ENCODE data around the gene SLC25A4. TPM values are rescaled to one million over a fixed set of nuclear protein-coding genes. Genes with fewer than 3 reads are reported as not detected.

SLC25A4 gene
- total and polyA plus RNA-seq, 4 donors, result 4.4 to 64.2 (median 26.8) TPM

- no peaks in the 10 kb centered on the region for H3K9me3 ChIP-seq (ENCODE audit: control insufficient read depth in 4 of 4, low read length in 3 of 4)
- no peak for DNase-seq (ENCODE audit: low spot score)
- 92% methylated on average over 12 of the region's 12 CpGs for WGBS
- peaks cover 2 to 18% (median 10%) of the 10 kb centered on the region in 4 donors for H3K36me3 ChIP-seq (ENCODE audit: control insufficient read depth in 4 of 4, insufficient read depth in 3 of 4, low read depth in 1 of 4, low read length in 3 of 4)
- H3K9ac ChIP-seq (ENCODE audit: low read depth in 1 of 2, low read length in 2 of 2), result no peak overlapping the region
- H3K27me3 ChIP-seq (ENCODE audit: control insufficient read depth in 4 of 4, insufficient read depth in 4 of 4, low read length in 3 of 4), result no peaks in the 10 kb centered on the region
- no peak overlapping the region for H3K27ac ChIP-seq (ENCODE audit: low read depth in 1 of 2, low read length in 2 of 2)
- no peak for TF ChIP-seq HNF4A (conservative IDR thresholded peaks at IDR 0.05)
- TF ChIP-seq HNF4G (IDR thresholded peaks at IDR 0.05), result no peak
- no peak for TF ChIP-seq FOXA2 (IDR thresholded peaks at IDR 0.05)
- TF ChIP-seq GABPA (IDR thresholded peaks at IDR 0.05 in 1 of 2, conservative IDR thresholded peaks at IDR 0.05 in 1 of 2), result no peak
- no peak for TF ChIP-seq SP1 (IDR thresholded peaks at IDR 0.05)
- no peak for TF ChIP-seq CTCF (IDR thresholded peaks at IDR 0.05; ENCODE audit: low read depth, low read length, missing input control)
- no peak for TF ChIP-seq FOXA1 (IDR thresholded peaks at IDR 0.05)
- no peak for TF ChIP-seq YY1 (IDR thresholded peaks at IDR 0.05)
- no peak for TF ChIP-seq REST (IDR thresholded peaks at IDR 0.05)
- TF ChIP-seq RAD21 (IDR thresholded peaks at IDR 0.05), result no peak
- TF ChIP-seq ATF3 (IDR thresholded peaks at IDR 0.05), result no peak
- no peak for TF ChIP-seq NR2F2 (IDR thresholded peaks at IDR 0.05)
- H3K4me1 ChIP-seq (ENCODE audit: control insufficient read depth in 4 of 4, insufficient read depth in 4 of 4, low read length in 3 of 4), result no peaks in the 10 kb centered on the region
- no peak overlapping the region for H3K4me3 ChIP-seq (ENCODE audit: low read depth in 1 of 3, low read length in 3 of 3)
These were observed 6.3 kb downstream of the SLC25A4 start for GRCh38 chr4:185149392-185149791.

DNA sequence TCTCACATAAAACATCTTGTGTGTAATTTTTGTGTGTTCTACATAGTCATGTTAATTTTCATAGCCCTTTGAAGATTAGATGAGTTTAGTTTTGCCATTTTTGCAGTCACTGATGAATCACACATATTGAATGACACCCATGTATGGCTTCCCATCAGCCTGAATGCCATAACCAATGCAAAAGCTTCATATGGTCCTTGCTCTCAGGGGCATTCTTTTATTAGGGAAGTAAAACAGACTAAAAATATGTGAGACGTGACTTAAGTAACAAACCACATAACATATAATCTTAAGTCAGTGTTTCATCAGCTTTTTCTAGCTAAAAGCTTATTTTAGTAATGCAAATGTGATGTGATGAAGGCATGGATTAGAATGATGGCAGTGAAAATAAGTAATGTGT is 8.2 kb downstream of the SLC25A4 start:
- no peak for DNase-seq (ENCODE audit: low spot score)
- Histone ChIP-seq H3K27me3 (ENCODE audit: control insufficient read depth in 4 of 4, insufficient read depth in 4 of 4, low read length in 3 of 4) (no peaks in the 10 kb centered on the region), H3K4me3 (ENCODE audit: low read depth in 1 of 3, low read length in 3 of 3) (no peak overlapping the region), H3K9me3 (ENCODE audit: control insufficient read depth in 4 of 4, low read length in 3 of 4) (no peaks in the 10 kb centered on the region), H3K36me3 (ENCODE audit: control insufficient read depth in 4 of 4, insufficient read depth in 3 of 4, low read depth in 1 of 4, low read length in 3 of 4) (peaks cover 2 to 18% (median 10%) of the 10 kb centered on the region in 4 donors), H3K4me1 (ENCODE audit: control insufficient read depth in 4 of 4, insufficient read depth in 4 of 4, low read length in 3 of 4) (no peaks in the 10 kb centered on the region), H3K9ac (ENCODE audit: low read depth in 1 of 2, low read length in 2 of 2) (no peak overlapping the region), H3K27ac (ENCODE audit: low read depth in 1 of 2, low read length in 2 of 2) (no peak overlapping the region)
- no peak for TF ChIP-seq YY1 (IDR thresholded peaks at IDR 0.05)
- TF ChIP-seq, protein P1, sequence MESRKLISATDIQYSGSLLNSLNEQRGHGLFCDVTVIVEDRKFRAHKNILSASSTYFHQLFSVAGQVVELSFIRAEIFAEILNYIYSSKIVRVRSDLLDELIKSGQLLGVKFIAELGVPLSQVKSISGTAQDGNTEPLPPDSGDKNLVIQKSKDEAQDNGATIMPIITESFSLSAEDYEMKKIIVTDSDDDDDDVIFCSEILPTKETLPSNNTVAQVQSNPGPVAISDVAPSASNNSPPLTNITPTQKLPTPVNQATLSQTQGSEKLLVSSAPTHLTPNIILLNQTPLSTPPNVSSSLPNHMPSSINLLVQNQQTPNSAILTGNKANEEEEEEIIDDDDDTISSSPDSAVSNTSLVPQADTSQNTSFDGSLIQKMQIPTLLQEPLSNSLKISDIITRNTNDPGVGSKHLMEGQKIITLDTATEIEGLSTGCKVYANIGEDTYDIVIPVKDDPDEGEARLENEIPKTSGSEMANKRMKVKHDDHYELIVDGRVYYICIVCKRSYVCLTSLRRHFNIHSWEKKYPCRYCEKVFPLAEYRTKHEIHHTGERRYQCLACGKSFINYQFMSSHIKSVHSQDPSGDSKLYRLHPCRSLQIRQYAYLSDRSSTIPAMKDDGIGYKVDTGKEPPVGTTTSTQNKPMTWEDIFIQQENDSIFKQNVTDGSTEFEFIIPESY (IDR thresholded peaks at IDR 0.05), result no peak
- no peak for TF ChIP-seq HNF4G (IDR thresholded peaks at IDR 0.05)
- no peak for TF ChIP-seq ATF3 (IDR thresholded peaks at IDR 0.05)
- no peak for TF ChIP-seq MAX (IDR thresholded peaks at IDR 0.05)
- no peak for TF ChIP-seq RXRA (IDR thresholded peaks at IDR 0.05)
- TF ChIP-seq NR2F2 (IDR thresholded peaks at IDR 0.05), result no peak
- TF ChIP-seq REST (IDR thresholded peaks at IDR 0.05), result no peak
- TF ChIP-seq RAD21 (IDR thresholded peaks at IDR 0.05), result no peak
- 96% methylated on average over 1 of the region's 1 CpG for WGBS
